DOHH2 (cell line): Measurements from ENCODE around the gene NCAM1.

Experiments
- H3F3A ChIP-seq: fragments of 200-600 bp; sonication (generic), shearing (Covaris generic); 2 replicates; pipeline ENCODE4 v1.6.0; 2016; ENCODE audit warnings: antibody characterized with exemption, mild to moderate bottlenecking; ENCODE audit not compliant: control insufficient read depth, insufficient read depth
- H3K27ac ChIP-seq: fragments of 200-600 bp; sonication (generic); 2 replicates; pipeline ENCODE4 v1.5.1; 2014; ENCODE audit warnings: low read depth, mild to moderate bottlenecking, low read length, moderate library complexity
- H3K27me3 ChIP-seq: fragments of 200-600 bp; sonication (generic); 2 replicates; pipeline ENCODE4 v1.6.1; 2014; ENCODE audit warnings: mild to moderate bottlenecking, low read length, mixed read lengths; ENCODE audit not compliant: control insufficient read depth
- H3K36me3 ChIP-seq: fragments of 200-600 bp; sonication (generic); 2 replicates; pipeline ENCODE4 v1.6.1; 2014; ENCODE audit warnings: mild to moderate bottlenecking, low read length, moderate library complexity, mixed read lengths; ENCODE audit not compliant: control insufficient read depth
- H3K4me1 ChIP-seq: fragments of 200-600 bp; sonication (generic); 2 replicates; pipeline ENCODE4 v1.6.1; 2014; ENCODE audit warnings: mild to moderate bottlenecking, low read length, mixed read lengths; ENCODE audit not compliant: control insufficient read depth
- H3K4me2 ChIP-seq: fragments of 200-600 bp; sonication (generic); 2 replicates; pipeline ENCODE4 v1.6.0; 2014; ENCODE audit warnings: mild to moderate bottlenecking, low read length, moderate library complexity
- H3K4me3 ChIP-seq: fragments of 200-600 bp; sonication (generic); 2 replicates; pipeline ENCODE4 v1.5.1; 2014; ENCODE audit warnings: mild to moderate bottlenecking, low read length, mixed read lengths
- H3K79me2 ChIP-seq: fragments of 200-600 bp; sonication (generic); 2 replicates; pipeline ENCODE4 v1.6.1; 2014; ENCODE audit warnings: mild to moderate bottlenecking, low read length, mixed read lengths; ENCODE audit not compliant: control insufficient read depth
- H3K9me2 ChIP-seq: fragments of 200-600 bp; sonication (generic); replicated peaks from 2 replicates; pipeline ENCODE4 v1.6.1; 2014; ENCODE audit warnings: mild to moderate bottlenecking, low read length, mixed read lengths; ENCODE audit not compliant: control insufficient read depth
- H3K9me3 ChIP-seq: fragments of 200-600 bp; sonication (generic); 2 replicates; pipeline ENCODE4 v1.6.1; 2014; ENCODE audit warnings: antibody characterized with exemption, low read length, mixed read lengths; ENCODE audit not compliant: control insufficient read depth, insufficient read depth
- H4K20me1 ChIP-seq: fragments of 200-600 bp; sonication (generic); 2 replicates; pipeline ENCODE4 v1.6.0; 2014; ENCODE audit warnings: low read depth, mild to moderate bottlenecking, antibody characterized with exemption, low read length, moderate library complexity; ENCODE audit not compliant: control insufficient read depth, insufficient read depth
- EZH2phosphoT487 ChIP-seq: fragments of 200-600 bp; sonication (generic); IDR thresholded peaks from 2 replicates; pipeline ENCODE4 v1.6.1; 2017; ENCODE audit warnings: borderline replicate concordance, mild to moderate bottlenecking, antibody characterized with exemption, low read length, moderate library complexity, mixed read lengths
- TF ChIP-seq, protein P1 (sequence below): fragments of 200-600 bp; sonication (generic); IDR thresholded peaks from one replicate; pipeline ENCODE4 v1.5.1; 2014; ENCODE audit warnings: antibody characterized with exemption, mild to moderate bottlenecking, low read depth, low read length; ENCODE audit not compliant: poor library complexity, severe bottlenecking

Gene NCAM1

DNA sequence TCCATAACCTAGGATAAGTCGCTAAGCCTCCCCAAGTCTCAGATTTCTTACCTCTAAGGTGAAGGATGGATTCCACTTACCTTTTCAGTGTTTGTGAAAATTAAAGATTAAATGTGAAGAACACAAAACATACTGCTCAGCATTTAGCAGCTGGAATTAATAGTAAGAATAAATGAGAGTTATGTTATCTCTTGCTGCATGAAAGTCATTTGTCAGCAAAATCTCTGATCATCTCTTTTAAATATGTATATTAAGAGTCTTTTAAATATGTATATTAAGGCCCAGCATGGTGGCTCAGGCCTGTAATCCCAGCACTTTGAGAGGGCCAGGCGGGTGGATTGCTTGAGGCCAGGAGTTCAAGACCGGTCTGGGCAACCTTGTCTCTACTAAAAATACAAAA lies 280.8 kb downstream of the NCAM1 start:
- no peaks in the 10 kb centered on the region for H3K27me3 ChIP-seq
- TF ChIP-seq EZH2phosphoT487: no peak
- TF ChIP-seq, protein P1, sequence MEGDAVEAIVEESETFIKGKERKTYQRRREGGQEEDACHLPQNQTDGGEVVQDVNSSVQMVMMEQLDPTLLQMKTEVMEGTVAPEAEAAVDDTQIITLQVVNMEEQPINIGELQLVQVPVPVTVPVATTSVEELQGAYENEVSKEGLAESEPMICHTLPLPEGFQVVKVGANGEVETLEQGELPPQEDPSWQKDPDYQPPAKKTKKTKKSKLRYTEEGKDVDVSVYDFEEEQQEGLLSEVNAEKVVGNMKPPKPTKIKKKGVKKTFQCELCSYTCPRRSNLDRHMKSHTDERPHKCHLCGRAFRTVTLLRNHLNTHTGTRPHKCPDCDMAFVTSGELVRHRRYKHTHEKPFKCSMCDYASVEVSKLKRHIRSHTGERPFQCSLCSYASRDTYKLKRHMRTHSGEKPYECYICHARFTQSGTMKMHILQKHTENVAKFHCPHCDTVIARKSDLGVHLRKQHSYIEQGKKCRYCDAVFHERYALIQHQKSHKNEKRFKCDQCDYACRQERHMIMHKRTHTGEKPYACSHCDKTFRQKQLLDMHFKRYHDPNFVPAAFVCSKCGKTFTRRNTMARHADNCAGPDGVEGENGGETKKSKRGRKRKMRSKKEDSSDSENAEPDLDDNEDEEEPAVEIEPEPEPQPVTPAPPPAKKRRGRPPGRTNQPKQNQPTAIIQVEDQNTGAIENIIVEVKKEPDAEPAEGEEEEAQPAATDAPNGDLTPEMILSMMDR: no peak

DNA sequence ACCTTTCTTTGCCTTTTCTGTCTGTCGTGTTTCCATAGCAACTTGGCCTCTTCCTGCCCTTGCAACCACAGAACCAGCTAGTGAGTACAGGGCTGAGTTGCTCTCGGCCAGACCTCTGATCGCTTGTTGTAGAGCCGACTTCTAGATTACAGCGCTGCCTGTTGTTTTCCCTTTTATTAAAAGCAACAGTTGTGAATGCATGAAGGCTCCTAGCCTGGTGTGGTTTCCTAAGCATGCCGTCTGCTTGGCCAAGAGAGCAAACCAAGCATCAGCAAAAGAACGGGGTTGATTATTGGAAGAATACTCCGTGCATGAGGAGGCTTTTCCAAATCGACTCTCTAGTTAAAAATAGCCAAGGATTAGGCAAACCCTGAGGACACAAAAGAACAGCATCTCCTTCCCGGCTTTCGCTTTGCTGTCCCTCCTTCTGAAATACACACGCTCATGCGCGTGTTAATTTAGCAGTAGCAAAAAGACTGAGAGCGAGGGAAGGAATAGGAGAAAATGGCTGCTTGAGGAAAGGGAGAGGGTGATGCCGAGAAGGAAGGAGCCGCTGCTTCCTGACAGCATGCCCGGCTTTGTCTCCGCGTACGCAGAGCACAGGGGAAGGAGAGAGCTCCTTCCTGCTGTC lies 281.7 kb downstream of the NCAM1 start:
- no peaks in the 10 kb centered on the region for H3K4me1 ChIP-seq
- TF ChIP-seq EZH2phosphoT487: no peak
- TF ChIP-seq, protein P1: no peak
- no peaks in the 10 kb centered on the region for H3K9me2 ChIP-seq
- no peaks in the 10 kb centered on the region for H3F3A ChIP-seq
- no peaks in the 10 kb centered on the region for H4K20me1 ChIP-seq
- H3K79me2 ChIP-seq: no peaks in the 10 kb centered on the region
- no peak overlapping the region for H3K27ac ChIP-seq
- H3K4me2 ChIP-seq: no peak overlapping the region
- no peak overlapping the region for H3K4me3 ChIP-seq
- H3K9me3 ChIP-seq: no peaks in the 10 kb centered on the region
- no peaks in the 10 kb centered on the region for H3K36me3 ChIP-seq
- no peaks in the 10 kb centered on the region for H3K27me3 ChIP-seq

More for the DNA sequence above, 280.8 kb downstream of the NCAM1 start:
- H3K4me3 ChIP-seq: no peak overlapping the region
- H3K79me2 ChIP-seq: no peaks in the 10 kb centered on the region
- H4K20me1 ChIP-seq: no peaks in the 10 kb centered on the region
- H3K9me2 ChIP-seq: no peaks in the 10 kb centered on the region
- no peak overlapping the region for H3K27ac ChIP-seq
- no peaks in the 10 kb centered on the region for H3F3A ChIP-seq
- H3K9me3 ChIP-seq: no peaks in the 10 kb centered on the region
- no peaks in the 10 kb centered on the region for H3K36me3 ChIP-seq
- no peak overlapping the region for H3K4me2 ChIP-seq
- no peaks in the 10 kb centered on the region for H3K4me1 ChIP-seq

DNA sequence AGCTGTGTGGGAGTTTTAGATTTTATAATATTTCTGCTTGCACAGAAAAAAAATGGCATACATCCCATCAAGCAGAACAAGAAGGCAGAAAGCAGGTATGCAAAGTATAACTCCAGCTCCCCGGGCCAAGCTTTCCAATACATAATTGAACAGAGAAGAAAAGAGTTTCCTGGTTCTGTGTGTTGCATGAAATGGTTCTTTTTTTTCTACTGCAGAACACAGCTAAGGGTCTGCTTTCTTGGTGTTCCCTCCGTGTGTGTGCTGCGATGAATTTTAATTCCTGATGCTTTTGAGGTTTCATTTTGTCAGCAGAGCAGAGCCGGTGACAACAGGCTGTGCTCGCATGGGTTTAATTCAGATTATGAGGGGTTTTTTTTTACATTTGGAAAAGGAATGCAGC lies 282.5 kb downstream of the NCAM1 start:
- Histone ChIP-seq H4K20me1 (no peaks in the 10 kb centered on the region), H3K27me3 (no peaks in the 10 kb centered on the region), H3K4me1 (no peaks in the 10 kb centered on the region), H3K27ac (no peak overlapping the region), H3K36me3 (no peaks in the 10 kb centered on the region), H3K9me2 (no peaks in the 10 kb centered on the region), H3K79me2 (no peaks in the 10 kb centered on the region), H3K4me2 (no peak overlapping the region), H3K9me3 (no peaks in the 10 kb centered on the region), H3F3A (no peaks in the 10 kb centered on the region), H3K4me3 (no peak overlapping the region)
- no peak for TF ChIP-seq EZH2phosphoT487
- TF ChIP-seq, protein P1: no peak
